HL-60 (cell line): ENCODE measurements around the gene KRTAP1-5.
"Not testable (repeated sequence)": the region's sequence is repeated elsewhere in the genome, so short reads cannot be mapped to it uniquely, and the experiment has no call there.

ENCODE experiments used
- TF ChIP-seq, protein P1 (sequence below): IDR thresholded peaks from one replicate; pipeline ENCODE4 v1.5.1; 2011; ENCODE audit warnings: low read length, control low read depth, inconsistent platforms; ENCODE audit not compliant: insufficient read depth
- TF ChIP-seq, protein P2 (sequence below): IDR thresholded peaks from 2 replicates; pipeline ENCODE4 v1.6.1; 2012; ENCODE audit warnings: low read depth; ENCODE audit not compliant: insufficient replicate concordance

DNA sequence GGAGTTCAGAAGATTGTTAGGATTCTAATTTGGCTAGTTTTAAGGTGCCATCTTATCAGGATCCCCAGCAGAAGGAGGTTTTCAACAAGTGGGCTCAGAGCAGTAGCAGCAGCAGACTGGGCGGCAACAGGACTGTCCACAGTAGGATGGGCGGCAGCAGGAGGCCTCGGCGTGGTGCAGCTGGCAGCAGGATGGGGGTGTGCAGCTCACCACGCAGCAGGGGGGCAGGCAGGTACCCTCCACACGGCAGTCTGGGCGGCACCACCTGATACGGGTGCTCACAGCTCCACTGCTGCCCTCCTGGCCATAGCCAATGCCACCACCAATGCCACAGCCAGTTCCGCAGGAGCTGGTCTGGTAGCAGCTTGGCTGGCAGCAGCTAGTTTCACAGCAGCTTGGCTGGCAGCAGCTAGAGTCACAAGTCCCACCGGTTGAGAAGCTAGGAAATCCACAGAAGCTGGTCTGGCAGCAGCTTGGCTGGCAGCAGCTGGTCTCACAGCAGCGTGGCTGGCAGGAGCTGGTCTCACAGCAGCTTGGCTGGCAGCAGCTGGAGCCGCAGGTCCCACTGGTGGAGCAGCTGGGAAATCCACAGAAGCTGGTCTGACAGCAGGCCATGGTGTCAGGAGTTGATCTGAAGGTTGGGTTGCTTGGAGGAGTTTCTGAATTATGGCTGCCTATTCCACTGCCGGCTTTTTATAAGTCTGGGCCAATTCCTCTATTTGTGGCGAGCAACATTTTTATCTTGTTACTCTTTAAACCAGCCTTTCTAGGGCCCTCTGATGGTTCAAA, 14.0 kb upstream of the KRTAP1-5 start, which contains the start of gene KRTAP1-1:
- TF ChIP-seq, protein P1, sequence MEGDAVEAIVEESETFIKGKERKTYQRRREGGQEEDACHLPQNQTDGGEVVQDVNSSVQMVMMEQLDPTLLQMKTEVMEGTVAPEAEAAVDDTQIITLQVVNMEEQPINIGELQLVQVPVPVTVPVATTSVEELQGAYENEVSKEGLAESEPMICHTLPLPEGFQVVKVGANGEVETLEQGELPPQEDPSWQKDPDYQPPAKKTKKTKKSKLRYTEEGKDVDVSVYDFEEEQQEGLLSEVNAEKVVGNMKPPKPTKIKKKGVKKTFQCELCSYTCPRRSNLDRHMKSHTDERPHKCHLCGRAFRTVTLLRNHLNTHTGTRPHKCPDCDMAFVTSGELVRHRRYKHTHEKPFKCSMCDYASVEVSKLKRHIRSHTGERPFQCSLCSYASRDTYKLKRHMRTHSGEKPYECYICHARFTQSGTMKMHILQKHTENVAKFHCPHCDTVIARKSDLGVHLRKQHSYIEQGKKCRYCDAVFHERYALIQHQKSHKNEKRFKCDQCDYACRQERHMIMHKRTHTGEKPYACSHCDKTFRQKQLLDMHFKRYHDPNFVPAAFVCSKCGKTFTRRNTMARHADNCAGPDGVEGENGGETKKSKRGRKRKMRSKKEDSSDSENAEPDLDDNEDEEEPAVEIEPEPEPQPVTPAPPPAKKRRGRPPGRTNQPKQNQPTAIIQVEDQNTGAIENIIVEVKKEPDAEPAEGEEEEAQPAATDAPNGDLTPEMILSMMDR, result not testable (repeated sequence)
- TF ChIP-seq, protein P2, sequence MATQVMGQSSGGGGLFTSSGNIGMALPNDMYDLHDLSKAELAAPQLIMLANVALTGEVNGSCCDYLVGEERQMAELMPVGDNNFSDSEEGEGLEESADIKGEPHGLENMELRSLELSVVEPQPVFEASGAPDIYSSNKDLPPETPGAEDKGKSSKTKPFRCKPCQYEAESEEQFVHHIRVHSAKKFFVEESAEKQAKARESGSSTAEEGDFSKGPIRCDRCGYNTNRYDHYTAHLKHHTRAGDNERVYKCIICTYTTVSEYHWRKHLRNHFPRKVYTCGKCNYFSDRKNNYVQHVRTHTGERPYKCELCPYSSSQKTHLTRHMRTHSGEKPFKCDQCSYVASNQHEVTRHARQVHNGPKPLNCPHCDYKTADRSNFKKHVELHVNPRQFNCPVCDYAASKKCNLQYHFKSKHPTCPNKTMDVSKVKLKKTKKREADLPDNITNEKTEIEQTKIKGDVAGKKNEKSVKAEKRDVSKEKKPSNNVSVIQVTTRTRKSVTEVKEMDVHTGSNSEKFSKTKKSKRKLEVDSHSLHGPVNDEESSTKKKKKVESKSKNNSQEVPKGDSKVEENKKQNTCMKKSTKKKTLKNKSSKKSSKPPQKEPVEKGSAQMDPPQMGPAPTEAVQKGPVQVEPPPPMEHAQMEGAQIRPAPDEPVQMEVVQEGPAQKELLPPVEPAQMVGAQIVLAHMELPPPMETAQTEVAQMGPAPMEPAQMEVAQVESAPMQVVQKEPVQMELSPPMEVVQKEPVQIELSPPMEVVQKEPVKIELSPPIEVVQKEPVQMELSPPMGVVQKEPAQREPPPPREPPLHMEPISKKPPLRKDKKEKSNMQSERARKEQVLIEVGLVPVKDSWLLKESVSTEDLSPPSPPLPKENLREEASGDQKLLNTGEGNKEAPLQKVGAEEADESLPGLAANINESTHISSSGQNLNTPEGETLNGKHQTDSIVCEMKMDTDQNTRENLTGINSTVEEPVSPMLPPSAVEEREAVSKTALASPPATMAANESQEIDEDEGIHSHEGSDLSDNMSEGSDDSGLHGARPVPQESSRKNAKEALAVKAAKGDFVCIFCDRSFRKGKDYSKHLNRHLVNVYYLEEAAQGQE, result not testable (repeated sequence)
